Peyer's patch (tissue), 4 donors: ENCODE results near the gene RPL19.

Experiments used
- POLR2A ChIP-seq, 2 donors: fragments of 450-650 bp; IDR thresholded peaks; one replicate each; pipeline ENCODE4 v1.5.1; 2017; ENCODE audit warnings: antibody characterized with exemption in 2 of 2, mild to moderate bottlenecking in 2 of 2, moderate library complexity in 2 of 2
- TF ChIP-seq, protein P1 (sequence below), 6 experiments: fragments of 450-650 bp in 4 of 6; fragments of 200-600 bp in 2 of 6; sonication (generic) in 1 of 6; IDR thresholded peaks; one replicate each; pipeline ENCODE4 v1.5.1; 2017 to 2019; ENCODE audit warnings: antibody characterized with exemption in 6 of 6, mild to moderate bottlenecking in 3 of 6, moderate library complexity in 1 of 6

- TF ChIP-seq, protein P1, sequence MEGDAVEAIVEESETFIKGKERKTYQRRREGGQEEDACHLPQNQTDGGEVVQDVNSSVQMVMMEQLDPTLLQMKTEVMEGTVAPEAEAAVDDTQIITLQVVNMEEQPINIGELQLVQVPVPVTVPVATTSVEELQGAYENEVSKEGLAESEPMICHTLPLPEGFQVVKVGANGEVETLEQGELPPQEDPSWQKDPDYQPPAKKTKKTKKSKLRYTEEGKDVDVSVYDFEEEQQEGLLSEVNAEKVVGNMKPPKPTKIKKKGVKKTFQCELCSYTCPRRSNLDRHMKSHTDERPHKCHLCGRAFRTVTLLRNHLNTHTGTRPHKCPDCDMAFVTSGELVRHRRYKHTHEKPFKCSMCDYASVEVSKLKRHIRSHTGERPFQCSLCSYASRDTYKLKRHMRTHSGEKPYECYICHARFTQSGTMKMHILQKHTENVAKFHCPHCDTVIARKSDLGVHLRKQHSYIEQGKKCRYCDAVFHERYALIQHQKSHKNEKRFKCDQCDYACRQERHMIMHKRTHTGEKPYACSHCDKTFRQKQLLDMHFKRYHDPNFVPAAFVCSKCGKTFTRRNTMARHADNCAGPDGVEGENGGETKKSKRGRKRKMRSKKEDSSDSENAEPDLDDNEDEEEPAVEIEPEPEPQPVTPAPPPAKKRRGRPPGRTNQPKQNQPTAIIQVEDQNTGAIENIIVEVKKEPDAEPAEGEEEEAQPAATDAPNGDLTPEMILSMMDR (IDR thresholded peaks at IDR 0.05): no peak
- TF ChIP-seq POLR2A (IDR thresholded peaks at IDR 0.05): no peak
Observed at GRCh38 chr17:39187152-39187830, 12.8 kb upstream of the RPL19 start.
